Sigmoid colon (tissue), 7 donors: ENCODE data around the gene CCDC83. TPM values are rescaled to one million over a fixed set of nuclear protein-coding genes. Genes with fewer than 3 reads are reported as not detected.

Source experiments
- DNase-seq: peaks from one replicate; pipeline ENCODE4 v3.0.0-alpha.2; 2019
- H3K27ac ChIP-seq, 4 donors: fragments of 200-600 bp; sonication (generic); one replicate each; pipeline ENCODE4 v1.5.1; 2016 to 2019; ENCODE audit warnings: mild to moderate bottlenecking in 1 of 4
- H3K27me3 ChIP-seq, 3 donors: fragments of 200-600 bp; sonication (generic); one replicate each; pipeline ENCODE4 v1.5.1; 2019; ENCODE audit warnings: mild to moderate bottlenecking in 1 of 3
- H3K36me3 ChIP-seq, 4 donors: fragments of 200-600 bp; sonication (generic); one replicate each; pipeline ENCODE4 v1.5.1; 2016 to 2019
- H3K4me1 ChIP-seq, 4 donors: fragments of 200-600 bp; sonication (generic); one replicate each; pipeline ENCODE4 v1.5.1; 2017 to 2019
- H3K4me3 ChIP-seq, 4 donors: fragments of 200-600 bp; sonication (generic); one replicate each; pipeline ENCODE4 v1.5.1; 2017 to 2019; ENCODE audit warnings: mild to moderate bottlenecking in 2 of 4, moderate library complexity in 1 of 4
- H3K9me3 ChIP-seq, 4 donors: fragments of 200-600 bp in 3 of 4; sonication (generic) in 3 of 4; one replicate each; pipeline versions ENCODE4 v1.5.1 to v1.6.1; 2013 to 2019
- EP300 ChIP-seq, 4 donors: sonication (generic); formaldehyde crosslinking; IDR thresholded peaks; one replicate each; pipeline ENCODE4 v1.6.1; 2017; ENCODE audit warnings: antibody characterized with exemption in 4 of 4
- POLR2A ChIP-seq, 2 donors: fragments of 450-650 bp; IDR thresholded peaks; one replicate each; pipeline ENCODE4 v1.6.1; 2016; ENCODE audit warnings: antibody characterized with exemption in 2 of 2, mild to moderate bottlenecking in 2 of 2, moderate library complexity in 2 of 2
- POLR2AphosphoS5 ChIP-seq, 4 donors: sonication (generic); formaldehyde crosslinking; IDR thresholded peaks; one replicate each; pipeline ENCODE4 v1.6.1; 2017; ENCODE audit warnings: antibody characterized with exemption in 4 of 4
- WGBS, 2 donors: extraction: QIAGEN DNeasy Blood & Tissue Kit; methylation state at CpG; one replicate each; pipeline ENCODE4 v1.1.7; 2013; 5-methylcytosine and 5-hydroxymethylcytosine counted together
- intact Hi-C: fragments of 100-400 bp; cut with DNase I; formaldehyde crosslinking; loops from one replicate; pipeline ENCODE4 v1.15.1; 2023
- polyA plus RNA-seq, 3 donors: library from polyadenylated mRNA; stranded (reverse); fragments of 200-250 nt; gene quantifications; one replicate each; pipeline ENCODE4 v1.2.3, GENCODE V29; 2013
- total RNA-seq, 4 donors: library from RNA; depleted of rRNA; stranded (reverse); fragments of >200 nt; gene quantifications; one replicate each; pipeline ENCODE4 v1.1.0, GENCODE V29; 2016
- TF ChIP-seq, protein P1 (sequence below), 4 experiments: fragments of 450-650 bp in 3 of 4; fragments of 200-600 bp in 1 of 4; IDR thresholded peaks; one replicate each; pipeline ENCODE4 v1.5.1; 2016 to 2019; ENCODE audit warnings: antibody characterized with exemption in 4 of 4, mild to moderate bottlenecking in 3 of 4, moderate library complexity in 2 of 4
- donor health status: healthy with polysubstance abuse.
- donor health status: Bipolar disorder and iron deficiency.
- donor health status: healthy.

Gene CCDC83
- total and polyA plus RNA-seq, 7 donors = not detected

DNA sequence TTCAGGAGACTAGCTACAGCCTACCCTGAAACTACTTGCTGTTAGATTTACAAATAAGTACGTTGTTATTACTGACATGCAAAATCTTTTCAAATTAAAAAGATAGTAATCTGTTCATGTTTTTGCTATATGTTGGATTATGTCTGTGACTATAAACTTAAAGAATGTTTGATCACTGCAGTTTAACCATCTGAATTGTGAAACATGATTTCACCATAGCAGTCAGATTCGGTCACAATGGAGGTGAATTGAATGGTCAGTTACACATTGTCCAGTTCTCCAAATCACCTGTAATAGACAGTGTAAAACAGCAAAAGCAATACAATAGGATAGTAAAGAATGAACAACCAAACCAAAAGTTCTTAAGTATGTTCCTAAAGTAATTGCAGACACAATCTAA, 43.3 kb downstream of the CCDC83 start:
- DNase-seq = no peak
- no peaks in the 10 kb centered on the region for H3K27me3 ChIP-seq
- H3K27ac ChIP-seq = no peak overlapping the region
- TF ChIP-seq, protein P1, sequence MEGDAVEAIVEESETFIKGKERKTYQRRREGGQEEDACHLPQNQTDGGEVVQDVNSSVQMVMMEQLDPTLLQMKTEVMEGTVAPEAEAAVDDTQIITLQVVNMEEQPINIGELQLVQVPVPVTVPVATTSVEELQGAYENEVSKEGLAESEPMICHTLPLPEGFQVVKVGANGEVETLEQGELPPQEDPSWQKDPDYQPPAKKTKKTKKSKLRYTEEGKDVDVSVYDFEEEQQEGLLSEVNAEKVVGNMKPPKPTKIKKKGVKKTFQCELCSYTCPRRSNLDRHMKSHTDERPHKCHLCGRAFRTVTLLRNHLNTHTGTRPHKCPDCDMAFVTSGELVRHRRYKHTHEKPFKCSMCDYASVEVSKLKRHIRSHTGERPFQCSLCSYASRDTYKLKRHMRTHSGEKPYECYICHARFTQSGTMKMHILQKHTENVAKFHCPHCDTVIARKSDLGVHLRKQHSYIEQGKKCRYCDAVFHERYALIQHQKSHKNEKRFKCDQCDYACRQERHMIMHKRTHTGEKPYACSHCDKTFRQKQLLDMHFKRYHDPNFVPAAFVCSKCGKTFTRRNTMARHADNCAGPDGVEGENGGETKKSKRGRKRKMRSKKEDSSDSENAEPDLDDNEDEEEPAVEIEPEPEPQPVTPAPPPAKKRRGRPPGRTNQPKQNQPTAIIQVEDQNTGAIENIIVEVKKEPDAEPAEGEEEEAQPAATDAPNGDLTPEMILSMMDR (IDR thresholded peaks at IDR 0.05) = no peak
- TF ChIP-seq POLR2AphosphoS5 (IDR thresholded peaks at IDR 0.05) = no peak
- TF ChIP-seq POLR2A (IDR thresholded peaks at IDR 0.05) = no peak
- TF ChIP-seq EP300 (IDR thresholded peaks at IDR 0.05) = no peak
- H3K4me1 ChIP-seq = no peaks in the 10 kb centered on the region
- no peaks in the 10 kb centered on the region for H3K9me3 ChIP-seq
- no peaks in the 10 kb centered on the region for H3K36me3 ChIP-seq
- 48% methylated on average over 2 of the region's 2 CpGs for WGBS, 2 donors
- no peak overlapping the region for H3K4me3 ChIP-seq
- intact Hi-C loops = no loop called here

DNA sequence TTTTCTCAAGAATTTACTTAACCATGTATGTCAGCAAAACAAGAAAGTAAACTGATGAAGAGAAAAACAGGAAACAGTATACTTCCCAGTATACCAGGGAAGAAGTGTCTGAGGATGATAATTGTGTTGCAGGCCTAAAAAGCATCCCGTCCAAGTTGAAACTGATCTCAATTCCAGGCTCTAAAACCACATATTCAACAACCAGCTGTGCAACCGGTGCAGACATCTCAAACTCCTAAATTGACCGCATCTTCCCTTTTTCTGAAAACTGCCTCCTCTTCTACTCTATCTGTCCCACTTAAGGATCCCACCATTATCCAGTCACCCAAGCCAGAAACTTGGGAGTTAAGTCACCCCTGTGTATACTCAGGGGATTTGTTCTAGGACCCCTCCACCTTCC, 47.2 kb downstream of the CCDC83 start:
- Histone ChIP-seq H3K27ac (no peak overlapping the region), H3K27me3 (no peaks in the 10 kb centered on the region), H3K4me3 (no peak overlapping the region), H3K36me3 (no peaks in the 10 kb centered on the region), H3K9me3 (no peaks in the 10 kb centered on the region), H3K4me1 (no peaks in the 10 kb centered on the region)
- WGBS, 2 donors = 85 to 86% methylated on average over 3 of the region's 3 CpGs
- DNase-seq = no peak
- TF ChIP-seq EP300 (IDR thresholded peaks at IDR 0.05) (no peak), POLR2AphosphoS5 (IDR thresholded peaks at IDR 0.05) (no peak), POLR2A (IDR thresholded peaks at IDR 0.05) (no peak)
- TF ChIP-seq, protein P1 (IDR thresholded peaks at IDR 0.05) = no peak
- intact Hi-C loops = no loop called here

DNA sequence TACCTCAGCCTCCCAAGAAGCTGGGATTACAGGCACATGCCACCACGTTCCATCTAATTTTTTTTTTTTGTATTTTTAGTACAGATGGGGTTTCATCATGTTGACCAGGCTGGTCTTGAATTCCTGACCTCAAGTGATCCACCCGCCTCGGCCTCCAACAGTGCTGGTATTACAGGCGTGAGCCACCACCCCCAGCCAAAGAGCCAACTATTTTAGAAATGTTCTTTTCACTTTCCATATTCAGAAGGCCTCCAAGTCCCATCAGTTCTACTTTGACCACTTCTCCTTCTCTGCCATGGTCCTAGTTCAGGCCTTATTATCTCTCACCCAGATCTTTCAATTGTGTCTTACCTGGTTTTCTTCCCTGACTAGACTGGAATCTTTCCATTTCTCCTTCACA, 48.2 kb downstream of the CCDC83 start:
- intact Hi-C loops = no loop called here
- Histone ChIP-seq H3K27ac (no peak overlapping the region), H3K27me3 (no peaks in the 10 kb centered on the region), H3K36me3 (no peaks in the 10 kb centered on the region), H3K4me3 (no peak overlapping the region), H3K4me1 (no peaks in the 10 kb centered on the region), H3K9me3 (no peaks in the 10 kb centered on the region)
- no peak for DNase-seq
- WGBS, 2 donors = 93% methylated on average over 4 of the region's 4 CpGs
- TF ChIP-seq, protein P1 (IDR thresholded peaks at IDR 0.05) = no peak
- no peak for TF ChIP-seq POLR2AphosphoS5 (IDR thresholded peaks at IDR 0.05)
- TF ChIP-seq POLR2A (IDR thresholded peaks at IDR 0.05) = no peak
- TF ChIP-seq EP300 (IDR thresholded peaks at IDR 0.05) = no peak

DNA sequence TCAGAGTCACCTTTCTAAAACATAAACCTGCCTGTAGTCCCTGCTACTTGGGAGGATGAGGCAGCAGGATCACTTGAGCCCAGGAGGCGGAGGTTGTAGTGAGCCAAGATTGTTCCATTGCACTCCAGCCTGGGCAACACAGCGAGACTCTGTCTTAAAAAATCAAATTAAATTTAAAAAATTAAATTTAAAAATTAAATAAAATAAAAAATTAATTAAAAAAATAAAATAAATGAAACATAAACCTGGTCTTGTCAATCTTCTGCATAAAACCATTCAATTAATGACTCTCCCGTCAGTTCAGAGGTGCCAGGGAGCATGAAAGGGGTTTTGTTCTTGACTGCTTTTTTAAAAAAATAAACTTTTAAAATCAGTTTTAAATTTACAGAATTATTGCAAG, 48.6 kb downstream of the CCDC83 start:
- no peak overlapping the region for H3K4me3 ChIP-seq
- no peaks in the 10 kb centered on the region for H3K36me3 ChIP-seq
- DNase-seq = no peak
- no peaks in the 10 kb centered on the region for H3K4me1 ChIP-seq
- no peak overlapping the region for H3K27ac ChIP-seq
- H3K27me3 ChIP-seq = no peaks in the 10 kb centered on the region
- no peaks in the 10 kb centered on the region for H3K9me3 ChIP-seq
- WGBS, 2 donors = 95 to 98% methylated on average over 3 of the region's 3 CpGs
- intact Hi-C loops = no loop called here
- TF ChIP-seq EP300 (IDR thresholded peaks at IDR 0.05) (no peak), POLR2A (IDR thresholded peaks at IDR 0.05) (no peak), POLR2AphosphoS5 (IDR thresholded peaks at IDR 0.05) (no peak)
- TF ChIP-seq, protein P1 (IDR thresholded peaks at IDR 0.05) = no peak

DNA sequence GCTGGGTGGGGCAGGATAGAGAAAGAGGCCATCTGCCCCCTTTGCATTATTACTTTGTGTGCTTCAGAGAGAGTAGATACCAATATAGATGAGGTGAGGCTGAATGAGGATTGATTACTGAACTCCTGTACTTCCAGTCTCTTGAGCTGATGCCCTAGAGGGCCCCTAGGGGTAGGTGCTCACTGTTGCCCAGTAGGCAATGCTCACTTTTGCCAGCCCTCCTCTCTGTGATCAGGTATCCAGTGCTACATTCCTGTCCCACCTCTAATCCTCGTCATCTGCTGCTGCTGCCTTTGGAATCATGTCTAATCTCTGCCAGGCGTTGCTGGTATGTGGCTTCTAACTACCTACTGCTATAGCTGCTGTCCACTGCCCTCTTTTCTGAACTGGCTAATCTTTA, 57.2 kb downstream of the CCDC83 start:
- DNase-seq = no peak
- H3K4me3 ChIP-seq = no peak overlapping the region
- no peak overlapping the region for H3K27ac ChIP-seq
- no peaks in the 10 kb centered on the region for H3K36me3 ChIP-seq
- peaks cover 0 to 4% (median 0%) of the 10 kb centered on the region in 4 donors for H3K9me3 ChIP-seq
- intact Hi-C loops = no loop called here
- H3K27me3 ChIP-seq = no peaks in the 10 kb centered on the region
- H3K4me1 ChIP-seq = no peaks in the 10 kb centered on the region
- no peak for TF ChIP-seq POLR2A (IDR thresholded peaks at IDR 0.05)
- TF ChIP-seq, protein P1 (IDR thresholded peaks at IDR 0.05) = no peak
- TF ChIP-seq POLR2AphosphoS5 (IDR thresholded peaks at IDR 0.05) = no peak
- TF ChIP-seq EP300 (IDR thresholded peaks at IDR 0.05) = no peak
- WGBS, 2 donors = 87 to 90% methylated on average over 2 of the region's 2 CpGs
